Measurements from ENCODE around the gene CD27.
"Not testable (repeated sequence)": the region's sequence is repeated elsewhere in the genome, so short reads cannot be mapped to it uniquely, and the experiment has no call there.

CD27 gene

DNA sequence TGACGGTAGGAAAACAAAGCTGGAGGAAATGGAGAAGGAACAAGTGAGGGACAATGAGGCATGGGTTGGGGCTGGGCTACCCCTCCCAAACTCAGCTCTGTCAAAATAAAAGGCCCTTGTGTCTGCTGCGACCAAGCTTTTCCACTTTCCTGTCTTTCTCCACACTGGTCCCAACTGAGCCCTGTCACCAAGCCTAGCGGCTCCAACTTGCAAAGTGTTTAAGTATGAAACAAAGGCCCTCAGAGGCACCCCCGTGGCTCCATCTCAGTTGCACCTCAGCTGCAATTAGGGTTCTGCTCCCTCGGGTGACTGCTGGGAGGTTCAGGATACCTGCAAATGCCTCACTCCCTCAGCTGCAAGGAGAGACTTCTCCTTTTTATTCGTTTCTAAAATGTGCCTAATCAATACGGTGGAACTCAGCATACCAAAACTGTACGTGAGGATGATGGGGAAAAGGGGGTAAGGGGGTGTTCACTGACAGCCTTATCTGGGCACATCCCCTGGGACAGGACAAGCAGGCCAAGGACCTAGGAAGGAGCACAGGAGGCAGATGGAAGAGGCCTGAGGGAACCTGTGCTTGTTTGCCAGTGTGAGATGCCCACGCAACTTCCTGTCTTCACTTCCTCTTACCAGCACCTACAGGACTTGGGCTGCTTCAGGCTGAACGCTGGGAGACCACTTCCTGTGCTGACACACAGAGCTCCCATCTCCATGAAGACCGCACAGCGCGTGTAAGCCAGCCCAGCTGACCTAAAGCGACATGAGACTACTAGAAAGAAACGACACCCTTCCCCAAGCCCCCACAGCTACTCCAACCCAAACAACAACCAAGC is 16.9 kb downstream of the CD27 start:
- peak; percentile 70 for DNase-seq

DNA sequence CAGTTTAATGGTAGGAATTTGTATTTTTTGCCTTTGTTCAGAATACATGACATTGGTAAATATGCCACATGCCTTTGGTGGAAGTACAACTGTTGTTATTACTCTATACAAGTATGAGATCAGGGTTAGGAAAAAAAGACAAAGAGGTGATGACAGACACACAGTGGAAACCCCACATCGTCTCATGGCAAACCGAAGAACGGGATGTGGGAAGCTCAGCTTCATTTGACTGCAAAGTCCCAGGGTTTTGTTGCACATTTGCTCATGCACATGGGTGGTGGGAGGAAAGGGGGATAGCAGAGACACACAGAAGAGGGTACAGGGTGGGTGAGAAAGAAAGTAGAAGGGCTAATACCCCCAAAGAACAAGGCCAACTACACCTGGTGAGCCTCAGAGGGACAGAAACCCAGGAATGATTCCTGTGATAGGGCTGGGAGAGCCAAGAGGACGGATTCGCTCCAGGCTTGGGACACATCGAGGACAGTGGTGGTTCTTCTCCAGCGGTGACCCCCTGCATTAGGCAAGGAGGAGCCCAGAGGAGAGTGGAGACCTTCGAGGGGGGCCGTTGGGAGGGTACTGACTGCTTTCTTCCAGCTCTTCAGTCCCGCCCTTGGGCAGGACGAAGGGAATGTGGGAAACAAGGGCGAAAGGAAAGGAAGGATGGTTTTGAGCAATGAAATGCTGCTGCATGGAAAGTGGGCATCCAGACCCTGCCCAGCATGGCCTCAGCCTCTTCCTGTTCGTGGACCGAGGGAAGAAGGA is 17.7 kb downstream of the CD27 start:
- DNase-seq = peak; percentile 37

DNA sequence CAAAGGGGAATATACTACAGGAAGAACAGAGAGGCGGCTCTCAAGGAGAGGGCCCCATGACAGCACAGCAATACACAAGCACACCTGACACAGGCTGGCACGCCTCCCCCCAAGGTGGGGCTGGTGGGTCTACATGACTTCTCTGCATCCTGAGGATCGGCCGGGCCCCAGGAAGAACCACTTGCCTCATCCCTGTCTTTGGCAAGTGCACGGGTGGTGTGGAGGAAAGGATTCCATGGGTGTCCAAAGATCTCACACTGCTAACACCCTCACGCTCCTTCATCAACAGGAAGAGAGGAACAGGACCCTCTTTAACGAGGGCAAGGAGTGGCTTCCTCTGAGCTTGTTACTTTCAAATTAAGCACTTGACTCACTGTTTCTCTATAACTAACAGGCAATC is 18.5 kb downstream of the CD27 start:
- DNase-seq = peak; percentile 35

DNA sequence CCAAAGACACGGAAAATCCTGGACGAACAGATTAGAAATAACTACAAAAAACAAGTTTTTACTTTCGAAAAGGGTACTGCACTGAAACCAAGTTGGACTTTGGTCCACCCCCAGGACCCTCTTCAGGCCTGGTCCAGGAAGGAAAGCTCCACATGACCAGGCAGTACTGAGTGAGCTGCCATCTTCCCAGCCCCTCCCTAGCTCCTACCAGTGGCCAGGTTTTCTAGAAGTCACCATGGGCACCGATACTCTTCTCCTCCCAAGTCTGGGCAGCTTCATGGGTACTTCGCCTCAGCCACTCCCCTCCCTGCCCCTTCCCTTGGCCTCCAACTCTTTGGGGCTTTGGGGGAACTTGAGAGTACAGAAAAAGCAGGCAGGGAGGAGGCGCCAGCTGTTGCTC is 19.1 kb downstream of the CD27 start:
- no peak for DNase-seq

DNA sequence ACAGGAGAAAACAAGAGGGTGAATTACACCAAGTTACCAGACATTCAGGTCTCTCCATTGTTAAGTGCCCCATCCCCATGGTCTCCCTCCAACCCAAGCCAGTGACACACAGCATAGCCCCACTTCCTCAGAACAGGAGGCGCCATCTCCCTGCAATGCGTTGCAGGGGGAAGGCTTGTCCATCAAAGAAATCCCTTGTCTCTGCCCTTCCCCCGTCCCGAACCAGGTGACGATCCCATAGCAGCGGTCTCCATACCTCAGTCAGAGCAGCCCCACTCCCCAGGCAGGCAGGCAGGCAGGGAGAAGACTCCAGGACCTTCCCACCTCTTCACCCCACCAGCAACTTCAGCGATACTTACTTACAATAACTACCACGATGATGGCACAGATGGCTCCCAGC is 19.8 kb downstream of the CD27 start:
- no peak for DNase-seq

DNA sequence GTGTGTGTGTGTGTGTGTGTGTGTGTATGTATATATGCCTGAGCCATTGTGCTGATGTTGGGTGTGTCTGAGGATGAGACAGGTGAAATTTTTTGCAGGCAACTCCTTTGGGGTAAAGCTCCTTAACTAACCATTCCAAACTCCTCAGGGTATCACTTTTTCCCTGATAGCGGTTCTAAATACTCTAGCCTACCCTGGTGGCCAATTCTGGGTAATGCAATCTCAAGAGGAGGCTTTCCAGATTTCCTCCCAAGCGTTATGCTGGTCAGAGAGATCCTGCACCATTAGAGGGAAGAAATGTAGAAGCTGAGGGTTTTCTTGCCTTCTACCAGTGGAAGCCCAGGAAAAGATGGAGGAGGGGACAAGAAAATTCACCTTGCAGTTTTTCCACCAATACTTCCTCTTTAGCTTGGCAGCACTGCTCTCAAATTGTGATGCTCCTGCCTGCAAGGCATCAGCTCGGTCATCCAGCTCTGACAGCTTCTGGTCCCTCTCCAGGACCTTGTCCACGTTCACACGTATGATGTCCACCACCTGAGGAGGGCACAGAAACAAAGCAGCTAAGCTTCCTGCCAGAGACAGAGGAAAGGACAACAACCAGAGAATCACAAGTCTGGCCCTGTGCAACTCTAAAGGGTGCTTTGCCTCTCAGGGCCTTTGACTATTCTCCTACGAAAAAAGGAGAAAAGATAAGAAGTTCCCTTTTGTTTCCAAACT is 20.9 kb downstream of the CD27 start:
- peak; percentile 36 for DNase-seq

DNA sequence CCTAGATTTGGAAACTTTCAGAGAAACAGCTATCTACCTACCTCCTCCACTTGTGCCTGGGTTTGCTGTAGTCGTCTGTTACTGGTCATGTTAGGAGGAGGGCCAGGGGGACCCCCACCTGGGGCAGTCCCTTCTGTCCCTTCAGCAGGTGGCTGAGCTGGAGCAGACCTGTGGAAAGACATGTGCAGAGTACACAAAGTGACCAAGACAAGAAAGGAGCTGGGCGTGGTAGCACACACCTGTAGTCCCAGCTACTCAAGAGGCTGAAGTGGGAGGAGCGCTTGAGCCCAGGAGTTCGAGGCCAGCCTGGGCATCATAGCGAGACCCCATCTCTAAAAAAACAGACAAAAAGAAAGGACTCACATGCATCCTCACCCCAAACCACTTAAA is 21.4 kb downstream of the CD27 start:
- no peak for DNase-seq

DNA sequence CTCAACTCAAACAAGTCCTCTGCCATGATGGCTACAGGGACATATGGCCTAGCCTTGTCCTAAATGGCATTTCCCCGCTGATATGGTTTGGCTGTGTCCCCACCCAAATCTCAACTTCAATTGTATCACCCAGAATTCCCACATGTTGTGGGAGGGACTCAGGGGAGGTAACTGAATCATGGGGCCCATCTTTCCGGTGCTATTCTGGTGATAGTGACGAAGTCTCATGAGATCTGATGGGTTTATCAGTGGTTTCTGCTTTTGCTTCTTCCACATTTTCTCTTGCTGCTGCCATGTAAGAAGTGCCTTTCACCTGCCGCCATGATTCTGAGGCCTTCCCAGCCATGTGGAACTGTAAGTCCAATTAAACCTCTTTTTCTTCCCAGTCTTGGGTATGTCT is 22.0 kb downstream of the CD27 start:
- not testable (repeated sequence) for DNase-seq

DNA sequence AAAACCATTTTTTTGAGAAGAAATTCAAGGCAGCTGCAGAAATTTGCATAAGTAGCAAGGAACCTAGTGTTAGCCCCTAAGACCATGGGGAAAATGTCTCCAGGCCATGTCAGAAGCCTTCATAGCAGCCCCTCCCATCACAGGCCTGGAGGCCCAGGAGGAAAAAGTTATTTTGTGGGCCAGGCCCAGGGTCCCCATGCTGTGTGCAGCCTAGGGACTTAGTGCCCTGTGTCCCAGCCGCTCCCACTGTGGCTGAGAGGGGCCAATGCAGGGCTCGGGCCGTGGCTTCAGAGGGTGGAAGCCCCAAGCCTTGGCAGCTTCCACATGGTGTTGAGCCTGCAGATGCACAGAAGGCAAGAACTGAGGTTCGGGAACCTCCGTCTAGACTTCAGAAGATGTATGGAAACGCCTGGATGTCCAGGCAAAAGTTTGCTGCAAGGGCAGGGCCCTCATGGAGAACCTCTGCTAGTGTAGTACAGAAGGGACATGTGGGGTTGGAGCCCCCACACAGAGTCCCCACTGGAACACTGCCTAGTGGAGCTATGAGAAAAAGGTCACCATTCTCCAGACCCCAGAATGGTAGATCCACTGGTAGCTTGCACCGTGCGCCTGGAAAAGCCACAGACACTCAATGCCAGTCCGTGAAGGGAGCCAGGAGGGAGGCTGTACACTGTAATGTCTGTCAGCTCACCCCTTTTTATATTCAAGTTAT is 23.0 kb downstream of the CD27 start:
- DNase-seq = not testable (repeated sequence)

DNA sequence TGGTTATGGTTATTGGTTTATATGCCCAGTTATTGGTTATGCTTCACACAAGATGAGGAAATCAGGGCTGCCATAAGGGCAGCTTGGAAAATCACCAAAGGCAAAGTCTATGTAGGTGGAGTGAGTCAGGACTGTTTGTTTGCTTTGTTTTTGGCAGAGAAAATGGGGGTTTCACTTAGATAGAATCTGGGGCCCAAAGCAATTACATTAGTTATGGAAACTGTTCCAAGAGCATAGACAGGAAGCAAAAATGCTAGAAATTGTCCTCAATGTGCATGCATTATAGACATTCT is 23.5 kb downstream of the CD27 start:
- no peak for DNase-seq

DNA sequence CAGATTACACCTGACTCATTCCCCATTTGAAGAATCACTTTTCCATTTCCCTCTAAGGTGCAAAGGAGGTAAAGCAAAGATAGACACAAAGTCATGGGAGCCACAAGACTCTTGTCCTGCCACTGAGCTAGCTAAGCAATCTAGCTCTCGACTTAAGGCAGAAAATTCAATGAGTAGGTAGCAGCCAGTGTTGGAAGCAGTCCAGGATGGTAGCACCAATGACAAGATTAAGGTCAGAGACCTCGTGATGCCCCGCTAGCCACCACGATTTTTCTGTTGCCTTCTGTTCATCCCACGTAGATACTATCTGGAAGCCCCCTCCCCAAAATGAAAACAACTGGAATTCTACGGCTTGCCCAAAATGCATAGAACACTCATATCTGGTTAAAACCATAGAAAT is 24.3 kb downstream of the CD27 start:
- no peak for DNase-seq

DNA sequence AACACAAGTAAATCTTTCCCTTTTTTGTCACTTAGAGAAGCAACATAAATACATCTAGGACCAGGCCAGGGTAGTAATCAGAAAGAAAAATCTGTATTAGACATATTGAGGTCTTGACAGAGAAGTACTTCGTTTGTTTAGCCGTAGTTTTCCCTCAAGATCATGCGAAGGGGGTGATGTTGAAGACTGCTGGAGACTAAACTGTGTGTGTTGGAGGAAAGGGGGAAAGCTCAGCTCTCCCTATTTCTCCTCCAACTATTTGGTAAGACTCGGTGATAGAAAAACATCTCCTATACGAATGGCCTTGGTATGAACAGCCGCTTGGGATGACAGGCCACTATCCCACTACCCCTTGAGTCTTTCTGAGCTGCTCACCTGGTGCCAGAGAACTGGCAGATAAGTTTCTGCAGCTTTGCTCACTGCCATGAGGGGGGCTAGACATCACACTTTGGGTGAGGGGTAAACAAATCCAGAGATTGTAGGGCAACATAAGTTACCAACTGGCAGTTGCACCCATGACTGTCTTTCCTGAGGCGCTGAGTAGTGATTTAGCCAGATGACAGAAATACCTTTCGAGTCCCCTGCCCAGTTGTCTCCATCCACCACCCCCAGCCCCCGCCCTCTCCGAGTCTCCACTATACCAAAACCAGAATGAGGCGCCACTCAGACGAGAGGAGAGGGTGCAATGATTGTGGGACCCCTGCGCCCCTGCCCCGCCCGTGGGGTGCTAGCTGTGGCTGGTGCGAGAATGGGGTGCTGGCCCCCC is 25.0 kb downstream of the CD27 start:
- DNase-seq = no peak

DNA sequence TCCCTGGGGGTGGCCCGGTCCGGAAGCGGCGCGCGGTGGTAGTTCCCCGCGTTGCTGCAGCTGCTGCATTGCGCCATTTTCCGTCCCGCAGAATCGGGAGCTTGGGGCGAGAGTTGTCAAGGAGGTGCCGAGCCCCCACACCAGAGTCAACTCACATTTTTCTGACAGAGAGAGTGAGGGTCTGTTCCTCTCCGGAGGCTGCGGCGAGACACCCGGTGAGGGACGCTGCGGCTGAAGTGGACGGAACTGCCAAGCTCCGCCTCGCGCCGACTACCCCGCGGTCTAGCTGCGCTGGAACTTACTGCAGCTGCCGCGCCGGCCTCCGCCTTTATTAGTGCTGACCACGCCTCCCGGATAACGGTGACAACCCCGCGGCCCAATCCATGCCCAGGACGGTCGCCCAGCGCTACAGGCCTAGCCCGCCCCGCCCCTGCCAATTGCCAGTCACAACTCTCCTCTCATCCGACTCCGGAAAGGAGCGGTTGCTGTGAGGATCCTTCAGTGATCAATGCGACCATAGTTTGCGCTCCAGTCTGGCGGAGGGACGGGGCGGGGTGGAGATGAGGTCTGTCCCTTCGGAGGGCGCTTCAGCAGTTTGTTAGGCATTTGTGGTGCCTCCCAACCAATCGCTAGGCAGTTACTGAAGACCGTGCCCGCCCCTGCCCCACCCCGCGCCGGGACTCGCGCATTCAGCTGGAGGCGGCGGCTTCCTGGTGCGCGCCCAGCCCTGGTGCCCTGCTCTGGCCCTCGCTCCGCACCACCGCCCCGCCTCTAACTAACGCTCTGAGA is 25.8 kb downstream of the CD27 start, which contains the start of gene VAMP1:
Gene VAMP1, minus strand, starts transcription at position 303 of the 789 bp plus-strand sequence. Its CDS starts 146 bp downstream, at position 157.
- peak; percentile 98 for DNase-seq

DNA sequence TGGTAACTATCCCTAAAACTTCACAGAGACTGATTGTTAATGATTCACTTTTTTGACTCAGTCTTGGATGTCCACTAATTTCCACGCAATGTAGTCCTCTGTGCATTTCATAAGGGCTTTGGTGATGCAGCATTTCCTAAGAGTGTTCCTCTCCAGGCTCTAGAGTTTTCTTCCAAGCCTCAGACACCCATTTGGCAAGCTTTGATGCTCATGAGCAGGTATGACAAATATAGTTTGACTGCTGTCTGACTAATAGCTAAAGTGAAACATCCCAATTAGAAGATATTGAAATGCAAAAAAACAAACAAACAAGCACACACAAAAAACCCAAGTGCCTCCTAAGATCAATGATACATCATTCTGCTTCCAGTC is 27.2 kb downstream of the CD27 start:
- DNase-seq = no peak

DNA sequence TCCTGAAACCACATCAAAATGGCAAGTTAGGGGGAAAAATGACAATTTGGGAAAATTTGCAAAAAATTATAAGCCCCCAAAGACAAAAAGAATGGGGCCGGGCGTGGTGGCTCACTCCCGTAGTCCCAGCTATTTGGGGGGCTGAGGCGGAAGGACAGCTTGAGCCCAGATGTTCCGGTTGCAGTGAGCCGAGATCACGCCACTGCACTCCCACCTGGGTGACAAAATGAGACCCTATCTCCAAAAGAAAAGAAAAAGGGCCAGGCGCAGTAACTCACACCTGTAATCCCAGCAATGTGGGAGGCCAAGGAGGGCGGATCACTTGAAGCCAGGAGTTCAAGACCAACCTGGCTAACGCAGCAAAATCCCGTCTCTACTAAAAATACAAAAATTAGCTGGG is 27.7 kb downstream of the CD27 start:
- DNase-seq = no peak

DNA sequence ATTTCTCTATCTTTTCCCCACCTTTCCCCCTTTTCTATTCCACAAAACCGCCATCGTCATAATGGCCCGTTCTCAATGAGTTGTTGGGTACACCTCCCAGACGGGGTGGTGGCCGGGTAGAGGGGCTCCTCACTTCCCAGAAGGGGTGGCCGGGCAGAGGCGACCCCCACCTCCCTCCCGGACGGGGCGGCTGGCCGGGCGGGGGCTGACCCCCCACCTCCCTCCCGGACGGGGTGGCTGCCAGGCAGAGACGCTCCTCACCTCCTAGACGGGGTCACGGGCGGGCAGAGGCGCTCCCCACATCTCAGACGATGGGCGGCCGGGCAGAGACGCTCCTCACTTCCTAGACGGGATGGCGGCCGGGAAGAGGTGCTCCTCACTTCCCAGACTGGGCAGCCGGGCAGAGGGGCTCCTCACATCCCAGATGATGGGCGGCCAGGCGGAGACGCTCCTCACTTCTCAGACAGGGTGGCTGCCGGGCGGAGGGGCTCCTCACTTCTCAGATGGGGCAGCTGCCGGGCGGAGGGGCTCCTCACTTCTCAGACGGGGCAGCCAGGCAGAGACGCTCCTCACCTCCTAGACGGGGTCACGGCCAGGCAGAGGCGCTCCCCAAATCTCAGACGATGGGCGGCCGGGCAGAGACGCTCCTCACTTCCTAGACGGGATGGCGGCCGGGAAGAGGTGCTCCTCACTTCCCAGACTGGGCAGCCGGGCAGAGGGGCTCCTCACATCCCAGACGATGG is 30.6 kb downstream of the CD27 start:
- DNase-seq = not testable (repeated sequence)

DNA sequence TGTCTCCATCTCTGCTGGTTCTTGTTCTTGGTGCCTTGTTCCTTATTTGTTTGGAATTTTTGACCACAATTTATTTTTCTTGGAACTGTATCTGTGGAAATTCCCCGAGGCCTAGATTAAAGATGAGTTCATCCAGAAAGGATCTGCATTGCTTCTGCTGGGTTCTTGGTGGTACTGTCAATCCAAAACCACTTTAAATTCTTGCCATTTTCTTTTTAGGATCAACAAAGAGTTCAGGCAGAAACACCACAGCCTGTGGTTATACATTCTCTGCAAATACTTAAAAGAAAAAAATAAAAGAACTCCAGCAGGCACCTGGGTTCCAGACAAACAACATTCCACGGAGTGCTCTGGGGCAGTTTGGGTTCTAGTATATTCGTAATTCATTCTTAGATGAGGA is 31.7 kb downstream of the CD27 start:
- no peak for DNase-seq

DNA sequence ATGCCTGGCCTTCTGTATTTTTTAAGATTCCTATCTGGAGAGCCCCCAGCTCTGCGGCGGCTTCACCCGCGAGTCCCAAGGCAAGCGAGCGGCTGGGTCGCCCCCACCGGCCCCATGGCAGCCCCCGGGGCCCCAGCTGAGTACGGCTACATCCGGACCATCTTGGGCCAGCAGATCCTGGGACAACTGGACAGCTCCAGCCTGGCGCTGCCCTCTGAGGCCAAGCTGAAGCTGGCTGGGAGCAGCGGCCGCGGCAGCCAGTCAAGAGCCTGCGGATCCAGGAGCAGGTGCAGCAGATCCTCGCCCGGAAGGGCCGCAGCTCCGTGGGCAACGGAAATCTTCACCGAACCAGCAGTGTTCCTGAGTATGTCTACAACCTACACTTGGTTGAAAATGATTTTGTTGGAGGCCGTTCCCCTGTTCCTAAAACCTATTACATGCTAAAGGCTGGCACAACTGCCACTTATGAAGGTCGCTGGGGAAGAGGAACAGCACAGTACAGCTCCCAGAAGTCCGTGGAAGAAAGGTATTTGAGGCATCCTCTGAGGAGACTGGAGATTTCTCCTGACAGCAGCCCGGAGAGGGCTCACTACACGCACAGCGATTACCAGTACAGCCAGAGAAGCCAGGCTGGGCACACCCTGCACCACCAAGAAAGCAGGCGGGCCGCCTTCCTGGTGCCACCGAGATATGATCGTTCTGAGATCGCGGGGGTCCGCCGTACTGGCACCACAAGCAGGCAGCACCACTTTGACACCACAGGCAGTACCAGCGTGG is 33.0 kb downstream of the CD27 start:
- DNase-seq = not testable (repeated sequence)

DNA sequence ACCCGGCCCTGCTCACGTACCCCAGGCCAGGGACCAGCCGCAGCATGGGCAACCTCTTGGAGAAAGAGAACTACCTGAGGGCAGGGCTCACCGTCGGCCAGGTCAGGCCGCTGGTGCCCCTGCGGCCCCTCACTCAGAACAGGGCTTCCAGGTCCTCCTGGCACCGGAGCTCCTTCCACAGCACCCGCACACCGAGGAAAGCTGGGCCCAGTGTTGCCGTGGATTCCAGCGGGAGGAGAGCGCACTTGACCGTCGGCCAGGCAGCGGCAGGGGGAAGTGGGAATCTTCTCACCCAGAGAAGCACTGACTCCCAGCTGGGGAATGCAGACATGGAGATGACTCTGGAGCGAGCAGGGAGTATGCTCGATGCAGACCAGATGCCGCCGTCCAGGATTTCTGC is 33.7 kb downstream of the CD27 start:
- DNase-seq = no peak

DNA sequence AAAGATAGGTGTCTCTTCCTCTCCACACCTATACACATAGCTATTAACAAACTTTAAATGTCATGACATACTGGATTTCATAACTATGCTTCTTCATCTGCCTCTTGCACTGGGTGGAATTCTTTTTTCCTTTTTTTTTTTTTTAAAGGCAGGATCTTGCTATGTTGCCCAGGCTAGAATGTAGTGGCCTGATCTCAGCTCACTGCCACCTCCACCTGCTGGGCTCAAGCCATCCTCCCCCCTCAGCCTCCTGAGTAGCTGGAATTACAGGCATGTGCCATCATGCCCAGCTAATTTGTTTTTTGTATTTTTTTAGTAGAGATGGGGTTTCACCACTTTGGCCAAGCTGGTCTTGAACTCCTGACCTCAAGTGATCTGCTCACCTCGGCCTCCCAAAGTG is 43.5 kb downstream of the CD27 start:
- DNase-seq = no peak
